Subcutaneous adipose tissue (tissue), 4 donors: ENCODE measurements around the gene SARS2. TPM values are rescaled to one million over a fixed set of nuclear protein-coding genes. Genes with fewer than 3 reads are reported as not detected.

Source experiments
- total RNA-seq, 4 donors: library from RNA; depleted of rRNA; stranded (reverse); fragments of >200 nt; gene quantifications; one replicate each; pipeline ENCODE4 v1.1.0, GENCODE V29; 2016
- TF ChIP-seq, protein P1 (sequence below): fragments of 450-650 bp; IDR thresholded peaks from one replicate; pipeline ENCODE4 v1.5.1; 2016; ENCODE audit warnings: low read depth, mild to moderate bottlenecking, control low read depth, antibody characterized with exemption, moderate library complexity

Gene SARS2
- total RNA-seq, 4 donors from 2014 or later: 3.7 to 18.8 (median 10.0) TPM

DNA sequence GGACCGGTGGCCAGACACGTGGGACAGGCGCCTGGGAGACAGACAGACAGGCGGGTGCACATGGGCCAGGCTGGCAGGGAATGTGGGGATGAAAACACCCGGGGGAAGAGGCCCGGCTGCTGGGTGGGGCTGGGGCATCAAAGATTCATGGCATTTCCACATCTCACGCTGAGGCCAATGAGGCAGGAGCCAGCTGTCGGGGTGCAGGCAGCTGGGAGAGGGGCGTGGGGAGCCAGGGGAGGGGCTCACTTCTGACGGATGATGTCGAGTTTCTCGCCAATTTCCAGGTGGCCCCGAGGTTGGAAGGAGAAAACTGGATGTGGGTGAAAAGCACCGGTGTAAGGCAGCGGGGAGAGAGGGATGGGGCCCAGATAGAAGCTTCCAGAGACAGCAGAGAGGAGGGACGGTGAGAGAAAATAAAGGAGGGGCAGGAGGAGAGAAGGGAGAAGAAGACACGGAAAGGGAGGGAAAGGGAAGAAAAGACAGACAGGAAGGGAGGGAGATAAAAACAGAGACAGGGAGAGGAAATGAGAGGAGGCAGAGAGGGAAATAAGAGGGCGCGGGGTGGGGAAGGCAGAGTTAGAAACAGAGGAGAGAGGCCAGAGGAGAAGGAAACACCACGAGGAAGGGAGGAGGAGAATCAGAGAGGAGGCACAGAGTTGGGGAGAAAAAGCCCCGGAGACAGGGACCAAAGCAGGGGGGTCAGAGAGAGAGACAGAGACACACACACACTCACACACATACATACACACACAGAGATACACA is 10.5 kb downstream of the SARS2 start:
- TF ChIP-seq, protein P1, sequence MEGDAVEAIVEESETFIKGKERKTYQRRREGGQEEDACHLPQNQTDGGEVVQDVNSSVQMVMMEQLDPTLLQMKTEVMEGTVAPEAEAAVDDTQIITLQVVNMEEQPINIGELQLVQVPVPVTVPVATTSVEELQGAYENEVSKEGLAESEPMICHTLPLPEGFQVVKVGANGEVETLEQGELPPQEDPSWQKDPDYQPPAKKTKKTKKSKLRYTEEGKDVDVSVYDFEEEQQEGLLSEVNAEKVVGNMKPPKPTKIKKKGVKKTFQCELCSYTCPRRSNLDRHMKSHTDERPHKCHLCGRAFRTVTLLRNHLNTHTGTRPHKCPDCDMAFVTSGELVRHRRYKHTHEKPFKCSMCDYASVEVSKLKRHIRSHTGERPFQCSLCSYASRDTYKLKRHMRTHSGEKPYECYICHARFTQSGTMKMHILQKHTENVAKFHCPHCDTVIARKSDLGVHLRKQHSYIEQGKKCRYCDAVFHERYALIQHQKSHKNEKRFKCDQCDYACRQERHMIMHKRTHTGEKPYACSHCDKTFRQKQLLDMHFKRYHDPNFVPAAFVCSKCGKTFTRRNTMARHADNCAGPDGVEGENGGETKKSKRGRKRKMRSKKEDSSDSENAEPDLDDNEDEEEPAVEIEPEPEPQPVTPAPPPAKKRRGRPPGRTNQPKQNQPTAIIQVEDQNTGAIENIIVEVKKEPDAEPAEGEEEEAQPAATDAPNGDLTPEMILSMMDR: no peak

DNA sequence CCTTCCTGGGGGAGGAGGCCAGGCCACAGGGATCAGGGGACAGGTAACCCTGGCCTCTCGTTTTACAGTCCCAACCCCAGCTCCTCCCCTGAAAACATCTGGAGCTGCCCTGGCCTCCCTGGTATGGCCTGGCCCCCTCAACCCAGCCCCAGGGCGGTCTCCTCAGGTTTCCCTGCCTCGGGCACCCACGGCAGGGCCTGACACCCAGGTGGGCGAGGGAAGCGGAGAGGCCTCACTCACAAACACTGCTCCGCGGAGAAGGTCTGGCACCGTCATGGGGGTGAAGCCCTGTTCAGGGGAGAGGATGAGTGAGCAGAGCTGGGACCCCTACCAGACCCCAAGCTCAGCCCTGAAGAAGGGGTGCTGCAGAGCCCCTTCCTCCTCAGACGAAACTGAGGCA is 12.0 kb downstream of the SARS2 start:
- TF ChIP-seq, protein P1: no peak

DNA sequence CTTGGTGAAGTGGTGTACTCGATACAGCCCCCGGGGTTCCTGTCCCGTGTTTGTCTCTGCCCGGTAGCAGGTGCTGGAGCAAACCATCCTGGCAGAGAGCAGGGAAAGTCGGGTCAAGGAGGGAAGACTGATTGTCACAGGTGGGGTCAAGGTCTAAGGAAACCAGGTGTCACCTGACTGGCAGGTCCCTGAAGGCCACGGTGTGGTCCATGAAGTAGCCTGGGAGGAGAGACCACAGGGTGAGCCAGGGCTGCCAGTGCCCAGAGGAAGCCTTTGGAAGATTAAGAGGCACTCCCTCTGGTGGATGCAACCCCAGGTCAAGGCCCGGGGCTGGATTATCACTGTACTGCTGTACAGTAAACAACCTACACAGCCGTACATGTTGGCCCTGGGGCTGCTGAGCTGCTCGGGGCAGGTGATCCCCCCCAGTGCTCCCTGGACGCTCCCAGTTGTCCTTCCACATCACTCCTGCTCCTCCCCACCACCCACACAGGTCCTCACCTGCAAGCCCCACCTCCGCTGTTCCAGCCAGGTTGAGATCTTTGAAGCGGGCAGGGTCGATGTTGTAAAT is 12.6 kb downstream of the SARS2 start:
- TF ChIP-seq, protein P1: no peak

DNA sequence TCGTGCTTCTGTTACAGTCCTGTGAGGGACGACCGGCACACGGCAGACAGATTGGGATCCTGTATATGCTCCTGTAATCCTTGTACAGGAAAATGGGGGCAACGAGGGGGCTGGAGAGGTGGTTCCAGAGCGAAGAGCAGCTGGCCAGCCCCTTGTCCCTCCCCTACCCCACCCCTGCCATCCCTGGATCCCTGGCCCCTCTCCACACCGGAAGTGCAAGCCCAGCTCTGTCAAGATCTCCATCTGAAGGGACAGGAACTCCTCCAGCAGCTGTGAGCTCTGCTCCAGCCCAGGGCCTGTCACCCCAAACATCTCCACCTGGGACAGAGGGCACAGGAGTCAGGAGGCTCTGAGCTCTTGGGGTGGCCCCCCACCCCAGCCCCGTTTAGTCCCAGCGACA is 13.0 kb downstream of the SARS2 start:
- TF ChIP-seq, protein P1: no peak

DNA sequence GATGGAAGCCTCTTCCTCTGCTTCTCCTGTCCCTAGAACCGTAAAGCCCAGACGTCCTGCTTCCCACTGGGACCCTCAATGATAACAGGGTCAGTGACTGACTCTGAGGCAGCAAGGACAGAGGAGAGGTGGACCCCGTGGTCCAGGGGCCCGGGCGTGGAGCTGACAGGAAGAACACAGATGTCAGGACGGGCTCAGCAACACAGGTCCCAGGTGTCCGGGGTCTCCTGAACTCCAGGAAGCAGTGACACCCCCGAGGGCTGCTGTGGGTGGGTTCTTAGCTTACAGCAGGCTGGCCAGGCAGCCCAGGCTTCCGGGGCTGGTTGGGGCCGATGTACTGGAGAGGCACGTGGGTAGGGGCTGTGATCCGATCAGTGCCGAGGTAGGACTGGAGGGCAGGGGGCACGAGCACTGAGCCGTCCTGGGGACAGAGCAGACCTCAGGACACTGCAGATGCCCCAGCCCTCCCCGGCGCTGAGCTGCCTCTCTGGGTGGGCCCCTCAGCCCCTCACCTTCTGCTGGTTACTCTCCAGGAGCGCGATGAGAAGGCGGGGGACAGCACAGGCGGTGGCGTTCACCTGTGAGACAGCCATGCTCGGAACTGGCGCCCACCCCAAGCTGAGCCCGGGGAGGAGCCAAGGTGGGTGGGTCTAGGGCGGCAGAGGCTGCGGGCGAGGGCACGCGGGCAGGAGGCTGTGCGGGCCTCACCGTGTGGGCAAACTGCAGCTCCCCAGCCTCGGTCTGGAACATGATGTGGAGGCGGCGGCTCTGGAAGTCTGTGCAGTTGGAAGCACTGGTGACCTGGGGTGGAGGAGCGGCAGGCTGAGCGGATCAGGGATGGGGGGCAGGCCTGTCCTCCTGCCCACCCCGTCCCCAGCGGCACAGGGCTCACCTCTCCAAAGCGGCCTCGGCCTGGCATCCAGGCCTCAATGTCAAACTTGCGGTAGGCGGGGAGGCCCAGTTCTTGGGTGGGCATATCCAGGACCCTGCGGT is 14.9 kb downstream of the SARS2 start:
- TF ChIP-seq, protein P1: no peak

DNA sequence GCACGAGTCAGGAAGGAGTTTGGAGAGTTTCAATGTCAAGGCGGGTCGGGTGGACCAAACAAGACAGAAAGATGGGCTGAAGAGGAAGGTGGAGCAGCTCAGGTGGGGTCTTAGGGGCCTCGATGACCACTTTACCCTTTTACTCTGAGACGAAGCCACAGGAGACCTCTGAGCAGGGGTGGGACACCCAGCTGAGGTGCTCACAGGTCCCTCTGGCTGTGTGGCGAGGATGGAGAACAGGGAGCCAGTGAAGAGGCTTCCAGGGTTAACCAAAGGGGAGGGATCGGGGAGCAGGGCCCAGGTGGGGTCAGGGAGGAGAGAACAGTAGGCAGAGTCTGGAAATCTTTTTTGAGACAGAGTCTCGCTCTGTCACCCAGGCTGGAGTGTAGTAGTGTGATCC is 16.6 kb downstream of the SARS2 start:
- TF ChIP-seq, protein P1: no peak
